Right kidney (tissue), 1 donor: ENCODE data around the gene DACH1.
A peak's percentile ranks its signal among the peaks of the same experiment; 100 is the strongest.

ENCODE experiments used
- DNase-seq: peaks from one replicate; pipeline ENCODE4 v3.0.0-alpha.2; 2016

Gene DACH1

GRCh38 chr13:71703138-71703537, 163.9 kb downstream of the DACH1 start:
- no peak for DNase-seq

- DNase-seq, result no peak
Measured at GRCh38 chr13:71702253-71702652, 164.8 kb downstream of the DACH1 start.

- no peak for DNase-seq
Measured at GRCh38 chr13:71701741-71702140, 165.3 kb downstream of the DACH1 start.

- no peak for DNase-seq
Measured at GRCh38 chr13:71699342-71699741, 167.7 kb downstream of the DACH1 start.

GRCh38 chr13:71695662-71696061, 171.3 kb downstream of the DACH1 start:
- no peak for DNase-seq

GRCh38 chr13:71685072-71685471, 181.9 kb downstream of the DACH1 start:
- no peak for DNase-seq

- no peak for DNase-seq
Measured at GRCh38 chr13:71681901-71682613, 184.9 kb downstream of the DACH1 start.

- peak; percentile 17 for DNase-seq
Measured at GRCh38 chr13:71677124-71677523, 189.9 kb downstream of the DACH1 start.

- DNase-seq, result no peak
Measured at GRCh38 chr13:71672512-71672911, 194.5 kb downstream of the DACH1 start.

GRCh38 chr13:71663431-71663830, 203.6 kb downstream of the DACH1 start:
- DNase-seq, result no peak

- DNase-seq, result no peak
Measured at GRCh38 chr13:71661921-71662320, 205.1 kb downstream of the DACH1 start.

GRCh38 chr13:71659404-71659803, 207.6 kb downstream of the DACH1 start:
- peak; percentile 31 for DNase-seq

- peak; percentile 25 for DNase-seq
Measured at GRCh38 chr13:71645467-71645866, 221.5 kb downstream of the DACH1 start.

- peak; percentile 30 for DNase-seq
Measured at GRCh38 chr13:71644579-71644978, 222.4 kb downstream of the DACH1 start.

- no peak for DNase-seq
Measured at GRCh38 chr13:71643448-71643860, 223.6 kb downstream of the DACH1 start.

GRCh38 chr13:71638751-71639150, 228.3 kb downstream of the DACH1 start:
- no peak for DNase-seq

GRCh38 chr13:71634602-71635443, 232.2 kb downstream of the DACH1 start:
- DNase-seq, result no peak

GRCh38 chr13:71634182-71634581, 232.8 kb downstream of the DACH1 start:
- no peak for DNase-seq

GRCh38 chr13:71632721-71633120, 234.3 kb downstream of the DACH1 start:
- DNase-seq, result no peak

GRCh38 chr13:71632206-71632605, 234.8 kb downstream of the DACH1 start:
- DNase-seq, result no peak

- no peak for DNase-seq
Measured at GRCh38 chr13:71629167-71629566, 237.8 kb downstream of the DACH1 start.

- DNase-seq, result no peak
Measured at GRCh38 chr13:71626421-71627117, 240.4 kb downstream of the DACH1 start.

- no peak for DNase-seq
Measured at GRCh38 chr13:71625694-71626093, 241.3 kb downstream of the DACH1 start.
